ENCODE results near the gene AFAP1L1. TPM values are rescaled to one million over a fixed set of nuclear protein-coding genes. Genes with fewer than 3 reads are reported as not detected.

Gene AFAP1L1
- total and polyA plus RNA-seq, 2 donors (not counting 3 experiments of a cell fraction or from before 2014, with no cell fraction given): 7.9 to 73.2 TPM

DNA sequence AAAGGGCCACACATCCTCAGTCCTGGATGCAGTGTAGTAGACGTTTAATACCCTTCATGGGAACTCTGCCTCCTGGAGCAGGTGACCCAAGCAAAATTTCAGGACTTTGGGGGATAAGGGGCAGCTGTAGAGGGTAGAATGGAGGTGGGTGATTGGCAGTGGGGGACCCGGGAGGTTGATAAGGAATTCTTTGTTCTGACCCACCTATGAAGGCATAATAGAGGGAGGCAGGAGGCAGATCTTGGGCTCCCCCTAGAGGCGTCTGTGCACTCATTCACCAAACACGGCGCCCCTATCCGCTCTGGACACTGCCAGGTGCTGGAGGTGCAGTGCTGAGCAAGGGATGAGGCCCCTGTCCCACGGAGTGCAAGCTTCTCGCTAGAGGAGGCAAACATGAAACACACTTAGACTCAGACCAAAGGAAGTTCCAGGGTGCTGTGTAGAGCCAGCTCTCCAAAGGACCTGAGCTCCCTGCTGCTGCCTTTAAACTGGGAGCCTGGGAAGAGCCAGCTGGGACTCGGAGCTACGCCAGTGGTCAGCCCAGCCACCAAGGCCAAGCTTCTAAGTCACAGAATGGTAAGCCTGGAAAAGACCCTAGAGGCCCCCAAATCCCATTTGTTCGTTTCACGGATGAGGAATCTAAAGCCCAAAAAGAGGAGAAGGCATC lies 99.8 kb downstream of the AFAP1L1 start:
- FAIRE-seq (peak; percentile 75), DNase-seq (ENCODE audit: low read depth, low spot score) (peak; percentile 59)
- ChIA-PET CTCF (interaction anchor here (0.6 to 4.0 kb wide), 40 partner anchors 8 to 246 kb away, joined by 3 to 81 read pairs (median 6); partner anchors contain the start of genes AFAP1L1, GRPEL2, IL17B and PCYOX1L), POLR2A (no interaction called here)
- Histone ChIP-seq H4K20me1 (replicated peaks; ENCODE audit: control insufficient read depth, extremely low read depth, insufficient read depth, low read length) (no peaks in the 10 kb centered on the region), H3K9ac (replicated peaks; ENCODE audit: extremely low read depth, insufficient read depth, low read length) (no peak overlapping the region), H3K27me3 (ENCODE audit: control insufficient read depth in 2 of 2, insufficient read depth in 2 of 2, low read length in 2 of 2) (no peaks in the 10 kb centered on the region), H3K9me3 (replicated peaks; ENCODE audit: control insufficient read depth, insufficient read depth, low read length) (no peaks in the 10 kb centered on the region), H3K4me1 (ENCODE audit: control insufficient read depth, extremely low read depth, insufficient read depth, low read length) (no peaks in the 10 kb centered on the region), H3K4me3 (replicated peaks in 1 of 3; ENCODE audit: insufficient read depth in 1 of 3, low read depth in 1 of 3, low read length in 3 of 3) (no peak overlapping the region), H3K27ac (ENCODE audit: insufficient read depth, low read depth, low read length) (no peak overlapping the region), H3K79me2 (ENCODE audit: control insufficient read depth, insufficient read depth, low read length) (no peaks in the 10 kb centered on the region), H3K9me1 (replicated peaks; ENCODE audit: control insufficient read depth, extremely low read depth, insufficient read depth, low read length) (no peaks in the 10 kb centered on the region), H2AFZ (ENCODE audit: low read depth, low read length) (no peak overlapping the region), H3K36me3 (ENCODE audit: control insufficient read depth in 2 of 2, extremely low read depth in 1 of 2, insufficient read depth in 2 of 2, low read length in 2 of 2) (no peaks in the 10 kb centered on the region), H3K4me2 (ENCODE audit: insufficient read depth, low read length) (no peak overlapping the region)
- intact Hi-C loops (cut with micrococcal nuclease): loop anchor here (1.0 to 2.0 kb wide), 5 partner anchors 54 to 241 kb away; no protein-coding TSS in a partner anchor
- no peak for TF ChIP-seq POLR2A (IDR thresholded peaks at IDR 0.05; ENCODE audit: low read depth, low read length)
- TF ChIP-seq, protein P1, sequence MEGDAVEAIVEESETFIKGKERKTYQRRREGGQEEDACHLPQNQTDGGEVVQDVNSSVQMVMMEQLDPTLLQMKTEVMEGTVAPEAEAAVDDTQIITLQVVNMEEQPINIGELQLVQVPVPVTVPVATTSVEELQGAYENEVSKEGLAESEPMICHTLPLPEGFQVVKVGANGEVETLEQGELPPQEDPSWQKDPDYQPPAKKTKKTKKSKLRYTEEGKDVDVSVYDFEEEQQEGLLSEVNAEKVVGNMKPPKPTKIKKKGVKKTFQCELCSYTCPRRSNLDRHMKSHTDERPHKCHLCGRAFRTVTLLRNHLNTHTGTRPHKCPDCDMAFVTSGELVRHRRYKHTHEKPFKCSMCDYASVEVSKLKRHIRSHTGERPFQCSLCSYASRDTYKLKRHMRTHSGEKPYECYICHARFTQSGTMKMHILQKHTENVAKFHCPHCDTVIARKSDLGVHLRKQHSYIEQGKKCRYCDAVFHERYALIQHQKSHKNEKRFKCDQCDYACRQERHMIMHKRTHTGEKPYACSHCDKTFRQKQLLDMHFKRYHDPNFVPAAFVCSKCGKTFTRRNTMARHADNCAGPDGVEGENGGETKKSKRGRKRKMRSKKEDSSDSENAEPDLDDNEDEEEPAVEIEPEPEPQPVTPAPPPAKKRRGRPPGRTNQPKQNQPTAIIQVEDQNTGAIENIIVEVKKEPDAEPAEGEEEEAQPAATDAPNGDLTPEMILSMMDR (IDR thresholded peaks at IDR 0.05; ENCODE audit: extremely low read depth in 1 of 2, insufficient read depth in 1 of 2, low read depth in 1 of 2, low read length in 2 of 2): peak; percentile 85 to 91
- no TSS peak for BruUV-seq (replicated peaks)
- dilution Hi-C loops (cut with MboI; ENCODE audit: extremely low pct_ligation_motif_present, low sequenced_read_pairs): no loop called here

DNA sequence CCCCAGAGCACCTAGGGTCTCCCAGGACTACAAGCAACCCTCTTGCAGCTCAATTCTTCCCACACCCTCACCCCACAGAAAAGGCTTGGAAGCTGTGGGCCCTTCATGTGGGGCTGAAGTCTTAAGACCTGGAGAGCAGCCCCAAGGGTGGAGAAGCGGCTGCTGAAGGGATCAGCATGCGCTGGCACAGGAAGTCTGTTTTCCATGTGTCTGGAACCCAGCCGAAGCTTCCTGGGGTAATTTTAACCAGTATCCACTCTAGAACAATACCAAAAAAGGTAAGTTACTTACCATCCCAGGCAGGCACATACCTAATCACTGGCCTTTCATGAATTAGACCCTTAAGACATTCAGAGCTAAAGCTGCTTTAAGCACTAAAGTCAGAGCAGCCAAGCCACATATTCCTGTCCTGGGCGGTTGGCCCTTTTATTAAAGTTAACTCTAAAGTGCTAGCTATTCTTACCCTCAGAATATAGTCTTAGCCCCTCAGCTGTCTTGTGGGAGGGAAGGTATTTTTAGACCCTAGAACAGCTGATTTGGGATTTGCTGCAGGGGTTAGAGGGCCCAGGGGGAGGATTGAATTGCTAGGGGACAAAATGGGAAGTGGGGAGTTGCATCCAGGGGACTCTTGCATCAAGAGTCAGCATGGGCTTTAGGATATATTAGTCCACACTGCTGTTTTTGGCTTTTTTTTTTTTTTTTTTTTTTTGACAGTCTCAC lies 100.6 kb downstream of the AFAP1L1 start:
- Histone ChIP-seq H3K4me2 (ENCODE audit: insufficient read depth, low read length) (no peak overlapping the region), H3K4me3 (replicated peaks in 1 of 3; ENCODE audit: insufficient read depth in 1 of 3, low read depth in 1 of 3, low read length in 3 of 3) (no peak overlapping the region), H3K79me2 (ENCODE audit: control insufficient read depth, insufficient read depth, low read length) (no peaks in the 10 kb centered on the region), H3K27me3 (ENCODE audit: control insufficient read depth in 2 of 2, insufficient read depth in 2 of 2, low read length in 2 of 2) (no peaks in the 10 kb centered on the region), H3K9ac (replicated peaks; ENCODE audit: extremely low read depth, insufficient read depth, low read length) (no peak overlapping the region), H3K4me1 (ENCODE audit: control insufficient read depth, extremely low read depth, insufficient read depth, low read length) (no peaks in the 10 kb centered on the region), H2AFZ (ENCODE audit: low read depth, low read length) (no peak overlapping the region), H3K9me1 (replicated peaks; ENCODE audit: control insufficient read depth, extremely low read depth, insufficient read depth, low read length) (no peaks in the 10 kb centered on the region), H3K9me3 (replicated peaks; ENCODE audit: control insufficient read depth, insufficient read depth, low read length) (no peaks in the 10 kb centered on the region), H4K20me1 (replicated peaks; ENCODE audit: control insufficient read depth, extremely low read depth, insufficient read depth, low read length) (no peaks in the 10 kb centered on the region), H3K27ac (ENCODE audit: insufficient read depth, low read depth, low read length) (no peak overlapping the region), H3K36me3 (ENCODE audit: control insufficient read depth in 2 of 2, extremely low read depth in 1 of 2, insufficient read depth in 2 of 2, low read length in 2 of 2) (no peaks in the 10 kb centered on the region)
- dilution Hi-C loops (cut with MboI; ENCODE audit: extremely low pct_ligation_motif_present, low sequenced_read_pairs) (no loop called here), intact Hi-C loops (cut with micrococcal nuclease) (no loop called here)
- TF ChIP-seq POLR2AphosphoS5 (IDR thresholded peaks at IDR 0.05; ENCODE audit: insufficient read depth, low read depth, low read length) (no peak), POLR2A (IDR thresholded peaks at IDR 0.05; ENCODE audit: low read depth, low read length) (no peak)
- TF ChIP-seq, protein P1 (IDR thresholded peaks at IDR 0.05; ENCODE audit: extremely low read depth in 1 of 2, insufficient read depth in 1 of 2, low read depth in 1 of 2, low read length in 2 of 2): no peak
- no TSS peak for BruUV-seq (replicated peaks)
- DNase-seq (ENCODE audit: low read depth, low spot score): no peak
- ChIA-PET CTCF (interaction anchor here (0.6 to 4.0 kb wide), 40 partner anchors 8 to 247 kb away, joined by 3 to 81 read pairs (median 6); partner anchors contain the start of genes AFAP1L1, GRPEL2, IL17B and PCYOX1L), POLR2A (no interaction called here)
- no peak for FAIRE-seq
